HEK293 (cell line): ENCODE results near the gene AMOTL2.

Experiments
- CTCF ChIA-PET: fragments of 350-600 bp; formaldehyde crosslinking; extraction: SDS; loops from one replicate; lab custom pipeline; 2021; ENCODE audit warnings: antibody characterized with exemption; lab: Yijun Ruan, JAX
- POLR2A ChIA-PET: fragments of 300-600 bp; formaldehyde crosslinking; extraction: SDS; loops from one replicate; lab custom pipeline; 2020; ENCODE audit warnings: antibody characterized with exemption, inconsistent platforms; lab: Yijun Ruan, JAX
- H3K27ac ChIP-seq: fragments of 200-500 bp; sonication (Bioruptor generic); 2 replicates; pipeline ENCODE4 v1.5.1; 2014; ENCODE audit warnings: low read depth, low read length, control low read depth, inconsistent platforms; ENCODE audit errors: extremely low read depth
- H3K36me3 ChIP-seq, 2 experiments: fragments of 200-500 bp in 1 of 2; sonication (Bioruptor generic) in 1 of 2; 1 replicate in 1 of 2; 2 replicates in 1 of 2; pipeline ENCODE4 v1.5.1; 2014 to 2017; ENCODE audit warnings: inconsistent platforms in 2 of 2, low read length in 2 of 2; ENCODE audit not compliant: control insufficient read depth in 2 of 2, insufficient read depth in 1 of 2
- H3K4me1 ChIP-seq: fragments of 200-500 bp; sonication (Bioruptor generic); 2 replicates; pipeline ENCODE4 v1.5.1; 2014; ENCODE audit warnings: mild to moderate bottlenecking, low read length, inconsistent platforms; ENCODE audit not compliant: control insufficient read depth, insufficient read depth
- H3K4me3 ChIP-seq: 2 replicates; pipeline ENCODE4 v1.5.1; 2011; ENCODE audit warnings: low read depth, mild to moderate bottlenecking, control low read depth, low read length, moderate library complexity
- H3K9me3 ChIP-seq: fragments of 200-500 bp; sonication (Bioruptor generic); 2 replicates; pipeline ENCODE4 v1.5.1; 2014; ENCODE audit warnings: low read depth, low read length, inconsistent platforms; ENCODE audit not compliant: control insufficient read depth, insufficient read depth
- AEBP2 ChIP-seq: fragments of 450-650 bp; formaldehyde crosslinking; IDR thresholded peaks from 2 replicates; pipeline ENCODE4 v1.5.1; 2016; ENCODE audit warnings: missing biosample characterization, missing genetic modification characterization, borderline replicate concordance
- KLF8 ChIP-seq: fragments of 450-650 bp; formaldehyde crosslinking; IDR thresholded peaks from 2 replicates; pipeline ENCODE4 v1.5.1; 2016; ENCODE audit warnings: missing biosample characterization, missing genetic modification characterization
- KLF9 ChIP-seq: fragments of 450-650 bp; formaldehyde crosslinking; IDR thresholded peaks from 2 replicates; pipeline ENCODE4 v1.5.1; 2016; ENCODE audit warnings: missing biosample characterization, missing genetic modification characterization, low read depth
- OVOL3 ChIP-seq: fragments of 450-650 bp; formaldehyde crosslinking; IDR thresholded peaks from 2 replicates; pipeline ENCODE4 v1.5.1; 2016; ENCODE audit warnings: missing biosample characterization, missing genetic modification characterization
- PRDM4 ChIP-seq: fragments of 450-650 bp; formaldehyde crosslinking; IDR thresholded peaks from 2 replicates; pipeline ENCODE4 v1.5.1; 2017; ENCODE audit warnings: missing biosample characterization, missing genetic modification characterization
- SP2 ChIP-seq: fragments of 450-650 bp; formaldehyde crosslinking; IDR thresholded peaks from 2 replicates; pipeline ENCODE4 v1.5.1; 2016; ENCODE audit warnings: missing biosample characterization, missing genetic modification characterization
- YY2 ChIP-seq: fragments of 450-650 bp; formaldehyde crosslinking; IDR thresholded peaks from 2 replicates; pipeline ENCODE4 v1.5.1; 2016; ENCODE audit warnings: missing biosample characterization, missing genetic modification characterization
- ZBTB7A ChIP-seq: fragments of 450-650 bp; formaldehyde crosslinking; IDR thresholded peaks from 2 replicates; pipeline ENCODE4 v1.5.1; 2016; ENCODE audit warnings: low read depth, missing biosample characterization, missing genetic modification characterization
- ZFHX2 ChIP-seq: fragments of 450-650 bp; formaldehyde crosslinking; conservative IDR thresholded peaks from 2 replicates; pipeline ENCODE4 v1.5.1; 2016; ENCODE audit warnings: missing biosample characterization, missing genetic modification characterization
- ZFP37 ChIP-seq: fragments of 450-650 bp; formaldehyde crosslinking; IDR thresholded peaks from 2 replicates; pipeline ENCODE4 v1.5.1; 2016; ENCODE audit warnings: missing biosample characterization, missing genetic modification characterization
- ZNF501 ChIP-seq: fragments of 450-650 bp; formaldehyde crosslinking; IDR thresholded peaks from 2 replicates; pipeline ENCODE4 v1.5.1; 2016; ENCODE audit warnings: missing biosample characterization, missing genetic modification characterization
- ZNF510 ChIP-seq: fragments of 450-650 bp; formaldehyde crosslinking; IDR thresholded peaks from 2 replicates; pipeline ENCODE4 v1.5.1; 2018; ENCODE audit warnings: mild to moderate bottlenecking, missing genetic modification characterization, missing biosample characterization; ENCODE audit not compliant: insufficient replicate concordance
- ZNF560 ChIP-seq: fragments of 450-650 bp; formaldehyde crosslinking; IDR thresholded peaks from 2 replicates; pipeline ENCODE4 v1.5.1; 2017; ENCODE audit warnings: missing biosample characterization, missing genetic modification characterization, borderline replicate concordance
- ZNF629 ChIP-seq: fragments of 450-650 bp; formaldehyde crosslinking; IDR thresholded peaks from 2 replicates; pipeline ENCODE4 v1.5.1; 2017; ENCODE audit warnings: missing biosample characterization, missing genetic modification characterization
- ZNF701 ChIP-seq: fragments of 450-650 bp; formaldehyde crosslinking; IDR thresholded peaks from 2 replicates; pipeline ENCODE4 v1.5.1; 2016; ENCODE audit warnings: missing biosample characterization, missing genetic modification characterization
- ZNF777 ChIP-seq: fragments of 450-650 bp; formaldehyde crosslinking; IDR thresholded peaks from 2 replicates; pipeline ENCODE4 v1.5.1; 2017; ENCODE audit warnings: missing biosample characterization, missing genetic modification characterization, borderline replicate concordance
- ZNF785 ChIP-seq: fragments of 450-650 bp; formaldehyde crosslinking; IDR thresholded peaks from 2 replicates; pipeline ENCODE4 v1.5.1; 2016; ENCODE audit warnings: missing biosample characterization, missing genetic modification characterization
- TF ChIP-seq, protein P1 (sequence below): fragments of 450-650 bp; formaldehyde crosslinking; IDR thresholded peaks from 2 replicates; pipeline ENCODE4 v1.5.1; 2016; ENCODE audit warnings: missing biosample characterization, missing genetic modification characterization, borderline replicate concordance
- TF ChIP-seq, protein P2 (sequence below): fragments of 450-650 bp; formaldehyde crosslinking; IDR thresholded peaks from 2 replicates; pipeline ENCODE4 v1.5.1; 2016; ENCODE audit warnings: missing biosample characterization, missing genetic modification characterization
- TF ChIP-seq, protein P3 (sequence below): fragments of 450-650 bp; formaldehyde crosslinking; IDR thresholded peaks from 2 replicates; pipeline ENCODE4 v1.5.1; 2016; ENCODE audit warnings: missing biosample characterization, missing genetic modification characterization
- TF ChIP-seq, protein P4 (sequence below): fragments of 450-650 bp; formaldehyde crosslinking; IDR thresholded peaks from 2 replicates; pipeline ENCODE4 v1.5.1; 2016; ENCODE audit warnings: missing biosample characterization, missing genetic modification characterization
- TF ChIP-seq, protein P5 (sequence below): fragments of 450-650 bp; formaldehyde crosslinking; IDR thresholded peaks from 2 replicates; pipeline ENCODE4 v1.5.1; 2016; ENCODE audit warnings: missing biosample characterization, missing genetic modification characterization

AMOTL2 gene

DNA sequence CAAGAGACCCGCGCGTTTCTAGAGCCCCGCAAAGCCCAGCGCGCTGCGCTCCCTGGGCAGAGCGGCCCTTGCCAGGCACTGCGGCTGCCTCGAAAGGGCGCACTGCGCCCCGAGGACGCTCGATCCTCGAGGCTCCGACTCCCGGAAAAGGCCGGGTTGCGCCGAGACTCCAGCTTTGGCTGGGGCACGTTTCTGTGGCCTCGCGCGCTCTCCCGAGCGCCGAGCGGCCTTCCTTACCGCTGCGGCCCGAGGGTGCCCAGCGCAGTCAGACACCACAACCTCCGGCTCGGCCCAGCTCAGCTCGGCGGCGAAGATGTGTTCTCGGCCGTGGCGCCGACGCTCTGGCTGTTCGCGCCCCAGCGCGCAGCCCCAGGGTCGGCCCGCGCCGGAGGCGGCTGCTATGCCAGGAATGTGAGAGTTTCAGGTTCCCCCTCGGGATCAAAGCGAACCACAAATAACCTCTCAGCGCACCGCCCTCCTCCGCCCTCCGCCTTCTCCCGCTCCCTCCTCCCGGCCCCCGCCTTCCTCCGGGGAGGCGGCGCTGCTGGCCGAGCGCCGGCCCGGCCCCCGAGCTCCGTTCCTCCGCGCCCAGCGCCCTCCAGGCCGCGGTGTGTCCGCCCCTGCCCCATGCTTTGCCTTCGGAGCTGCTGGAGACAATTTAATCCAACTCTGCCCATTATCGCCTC, at the start of gene AMOTL2:
AMOTL2 (minus strand) TSS at position 343 of the 686 bp plus-strand sequence. CDS start 3,014 bp downstream, outside the sequence.
- ChIA-PET CTCF (interaction anchor here (0.7 to 2.4 kb wide), 6 partner anchors 8 to 99 kb away, joined by 3 to 9 read pairs (median 4); no protein-coding TSS in a partner anchor), POLR2A (interaction anchor here (0.7 to 4.1 kb wide), 9 partner anchors 10 to 113 kb away, joined by 3 to 76 read pairs (median 4); no protein-coding TSS in a partner anchor)
- Histone ChIP-seq H3K4me3 (peak within 1 kb of the TSS; percentile 89), H3K36me3 (peaks cover 0 to 22% of the 10 kb centered on the region in 2 experiments; a peak in 1 of 3 replicates), H3K4me1 (peaks cover 2% of the 10 kb centered on the region; the same call in 1 of the 2 replicates), H3K9me3 (no peaks in the 10 kb centered on the region), H3K27ac (peak within 1 kb of the TSS; percentile 90)
- TF ChIP-seq ZFHX2 (tag by site-specific recombination), result peak; percentile 93
- no peak for TF ChIP-seq AEBP2
- peak; percentile 86 for TF ChIP-seq SP2 (tag by site-specific recombination)
- peak; percentile 63 for TF ChIP-seq KLF9 (tag by site-specific recombination)
- no peak for TF ChIP-seq OVOL3
- TF ChIP-seq ZNF701 (tag by site-specific recombination), result no peak
- TF ChIP-seq ZNF777 (tag by site-specific recombination), result no peak
- 0 out of 2 replicates have a peak, but pooled peaks have one; percentile 39 for TF ChIP-seq ZNF501
- TF ChIP-seq PRDM4 (tag by site-specific recombination), result peak; percentile 100
- TF ChIP-seq YY2 (tag by site-specific recombination), result no peak
- peak; percentile 60 for TF ChIP-seq ZNF629 (tag by site-specific recombination)
- TF ChIP-seq, protein P1, sequence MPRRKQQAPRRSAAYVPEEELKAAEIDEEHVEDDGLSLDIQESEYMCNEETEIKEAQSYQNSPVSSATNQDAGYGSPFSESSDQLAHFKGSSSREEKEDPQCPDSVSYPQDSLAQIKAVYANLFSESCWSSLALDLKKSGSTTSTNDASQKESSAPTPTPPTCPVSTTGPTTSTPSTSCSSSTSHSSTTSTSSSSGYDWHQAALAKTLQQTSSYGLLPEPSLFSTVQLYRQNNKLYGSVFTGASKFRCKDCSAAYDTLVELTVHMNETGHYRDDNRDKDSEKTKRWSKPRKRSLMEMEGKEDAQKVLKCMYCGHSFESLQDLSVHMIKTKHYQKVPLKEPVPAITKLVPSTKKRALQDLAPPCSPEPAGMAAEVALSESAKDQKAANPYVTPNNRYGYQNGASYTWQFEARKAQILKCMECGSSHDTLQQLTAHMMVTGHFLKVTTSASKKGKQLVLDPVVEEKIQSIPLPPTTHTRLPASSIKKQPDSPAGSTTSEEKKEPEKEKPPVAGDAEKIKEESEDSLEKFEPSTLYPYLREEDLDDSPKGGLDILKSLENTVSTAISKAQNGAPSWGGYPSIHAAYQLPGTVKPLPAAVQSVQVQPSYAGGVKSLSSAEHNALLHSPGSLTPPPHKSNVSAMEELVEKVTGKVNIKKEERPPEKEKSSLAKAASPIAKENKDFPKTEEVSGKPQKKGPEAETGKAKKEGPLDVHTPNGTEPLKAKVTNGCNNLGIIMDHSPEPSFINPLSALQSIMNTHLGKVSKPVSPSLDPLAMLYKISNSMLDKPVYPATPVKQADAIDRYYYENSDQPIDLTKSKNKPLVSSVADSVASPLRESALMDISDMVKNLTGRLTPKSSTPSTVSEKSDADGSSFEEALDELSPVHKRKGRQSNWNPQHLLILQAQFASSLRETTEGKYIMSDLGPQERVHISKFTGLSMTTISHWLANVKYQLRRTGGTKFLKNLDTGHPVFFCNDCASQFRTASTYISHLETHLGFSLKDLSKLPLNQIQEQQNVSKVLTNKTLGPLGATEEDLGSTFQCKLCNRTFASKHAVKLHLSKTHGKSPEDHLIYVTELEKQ, result no peak
- TF ChIP-seq ZFP37, result peak; percentile 21; the same call in 1 of the 2 replicates
- TF ChIP-seq, protein P2, sequence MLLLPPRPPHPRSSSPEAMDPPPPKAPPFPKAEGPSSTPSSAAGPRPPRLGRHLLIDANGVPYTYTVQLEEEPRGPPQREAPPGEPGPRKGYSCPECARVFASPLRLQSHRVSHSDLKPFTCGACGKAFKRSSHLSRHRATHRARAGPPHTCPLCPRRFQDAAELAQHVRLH (tag by site-specific recombination), result peak; percentile 24; the same call in 1 of the 2 replicates
- no peak for TF ChIP-seq ZBTB7A
- TF ChIP-seq, protein P3, sequence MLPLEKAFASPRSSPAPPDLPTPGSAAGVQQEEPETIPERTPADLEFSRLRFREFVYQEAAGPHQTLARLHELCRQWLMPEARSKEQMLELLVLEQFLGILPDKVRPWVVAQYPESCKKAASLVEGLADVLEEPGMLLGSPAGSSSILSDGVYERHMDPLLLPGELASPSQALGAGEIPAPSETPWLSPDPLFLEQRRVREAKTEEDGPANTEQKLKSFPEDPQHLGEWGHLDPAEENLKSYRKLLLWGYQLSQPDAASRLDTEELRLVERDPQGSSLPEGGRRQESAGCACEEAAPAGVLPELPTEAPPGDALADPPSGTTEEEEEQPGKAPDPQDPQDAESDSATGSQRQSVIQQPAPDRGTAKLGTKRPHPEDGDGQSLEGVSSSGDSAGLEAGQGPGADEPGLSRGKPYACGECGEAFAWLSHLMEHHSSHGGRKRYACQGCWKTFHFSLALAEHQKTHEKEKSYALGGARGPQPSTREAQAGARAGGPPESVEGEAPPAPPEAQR (tag by site-specific recombination), result no peak; the same call in 1 of the 2 replicates
- no peak for TF ChIP-seq ZNF560 (tag by site-specific recombination)
- TF ChIP-seq, protein P4, sequence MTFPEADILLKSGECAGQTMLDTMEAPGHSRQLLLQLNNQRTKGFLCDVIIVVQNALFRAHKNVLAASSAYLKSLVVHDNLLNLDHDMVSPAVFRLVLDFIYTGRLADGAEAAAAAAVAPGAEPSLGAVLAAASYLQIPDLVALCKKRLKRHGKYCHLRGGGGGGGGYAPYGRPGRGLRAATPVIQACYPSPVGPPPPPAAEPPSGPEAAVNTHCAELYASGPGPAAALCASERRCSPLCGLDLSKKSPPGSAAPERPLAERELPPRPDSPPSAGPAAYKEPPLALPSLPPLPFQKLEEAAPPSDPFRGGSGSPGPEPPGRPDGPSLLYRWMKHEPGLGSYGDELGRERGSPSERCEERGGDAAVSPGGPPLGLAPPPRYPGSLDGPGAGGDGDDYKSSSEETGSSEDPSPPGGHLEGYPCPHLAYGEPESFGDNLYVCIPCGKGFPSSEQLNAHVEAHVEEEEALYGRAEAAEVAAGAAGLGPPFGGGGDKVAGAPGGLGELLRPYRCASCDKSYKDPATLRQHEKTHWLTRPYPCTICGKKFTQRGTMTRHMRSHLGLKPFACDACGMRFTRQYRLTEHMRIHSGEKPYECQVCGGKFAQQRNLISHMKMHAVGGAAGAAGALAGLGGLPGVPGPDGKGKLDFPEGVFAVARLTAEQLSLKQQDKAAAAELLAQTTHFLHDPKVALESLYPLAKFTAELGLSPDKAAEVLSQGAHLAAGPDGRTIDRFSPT (tag by site-specific recombination), result 0 out of 2 replicates have a peak, but pooled peaks have one; percentile 38
- TF ChIP-seq ZNF510 (tag by site-specific recombination), result no peak
- TF ChIP-seq, protein P5, sequence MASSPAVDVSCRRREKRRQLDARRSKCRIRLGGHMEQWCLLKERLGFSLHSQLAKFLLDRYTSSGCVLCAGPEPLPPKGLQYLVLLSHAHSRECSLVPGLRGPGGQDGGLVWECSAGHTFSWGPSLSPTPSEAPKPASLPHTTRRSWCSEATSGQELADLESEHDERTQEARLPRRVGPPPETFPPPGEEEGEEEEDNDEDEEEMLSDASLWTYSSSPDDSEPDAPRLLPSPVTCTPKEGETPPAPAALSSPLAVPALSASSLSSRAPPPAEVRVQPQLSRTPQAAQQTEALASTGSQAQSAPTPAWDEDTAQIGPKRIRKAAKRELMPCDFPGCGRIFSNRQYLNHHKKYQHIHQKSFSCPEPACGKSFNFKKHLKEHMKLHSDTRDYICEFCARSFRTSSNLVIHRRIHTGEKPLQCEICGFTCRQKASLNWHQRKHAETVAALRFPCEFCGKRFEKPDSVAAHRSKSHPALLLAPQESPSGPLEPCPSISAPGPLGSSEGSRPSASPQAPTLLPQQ (tag by site-specific recombination), result 0 out of 2 replicates have a peak, but pooled peaks have one; percentile 26
- no peak for TF ChIP-seq ZNF785 (tag by site-specific recombination)
- TF ChIP-seq KLF8 (tag by site-specific recombination), result peak; percentile 88
